ENCODE data around the gene ZNF467.

The ZNF467 gene, protein sequence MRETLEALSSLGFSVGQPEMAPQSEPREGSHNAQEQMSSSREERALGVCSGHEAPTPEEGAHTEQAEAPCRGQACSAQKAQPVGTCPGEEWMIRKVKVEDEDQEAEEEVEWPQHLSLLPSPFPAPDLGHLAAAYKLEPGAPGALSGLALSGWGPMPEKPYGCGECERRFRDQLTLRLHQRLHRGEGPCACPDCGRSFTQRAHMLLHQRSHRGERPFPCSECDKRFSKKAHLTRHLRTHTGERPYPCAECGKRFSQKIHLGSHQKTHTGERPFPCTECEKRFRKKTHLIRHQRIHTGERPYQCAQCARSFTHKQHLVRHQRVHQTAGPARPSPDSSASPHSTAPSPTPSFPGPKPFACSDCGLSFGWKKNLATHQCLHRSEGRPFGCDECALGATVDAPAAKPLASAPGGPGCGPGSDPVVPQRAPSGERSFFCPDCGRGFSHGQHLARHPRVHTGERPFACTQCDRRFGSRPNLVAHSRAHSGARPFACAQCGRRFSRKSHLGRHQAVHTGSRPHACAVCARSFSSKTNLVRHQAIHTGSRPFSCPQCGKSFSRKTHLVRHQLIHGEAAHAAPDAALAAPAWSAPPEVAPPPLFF

DNA sequence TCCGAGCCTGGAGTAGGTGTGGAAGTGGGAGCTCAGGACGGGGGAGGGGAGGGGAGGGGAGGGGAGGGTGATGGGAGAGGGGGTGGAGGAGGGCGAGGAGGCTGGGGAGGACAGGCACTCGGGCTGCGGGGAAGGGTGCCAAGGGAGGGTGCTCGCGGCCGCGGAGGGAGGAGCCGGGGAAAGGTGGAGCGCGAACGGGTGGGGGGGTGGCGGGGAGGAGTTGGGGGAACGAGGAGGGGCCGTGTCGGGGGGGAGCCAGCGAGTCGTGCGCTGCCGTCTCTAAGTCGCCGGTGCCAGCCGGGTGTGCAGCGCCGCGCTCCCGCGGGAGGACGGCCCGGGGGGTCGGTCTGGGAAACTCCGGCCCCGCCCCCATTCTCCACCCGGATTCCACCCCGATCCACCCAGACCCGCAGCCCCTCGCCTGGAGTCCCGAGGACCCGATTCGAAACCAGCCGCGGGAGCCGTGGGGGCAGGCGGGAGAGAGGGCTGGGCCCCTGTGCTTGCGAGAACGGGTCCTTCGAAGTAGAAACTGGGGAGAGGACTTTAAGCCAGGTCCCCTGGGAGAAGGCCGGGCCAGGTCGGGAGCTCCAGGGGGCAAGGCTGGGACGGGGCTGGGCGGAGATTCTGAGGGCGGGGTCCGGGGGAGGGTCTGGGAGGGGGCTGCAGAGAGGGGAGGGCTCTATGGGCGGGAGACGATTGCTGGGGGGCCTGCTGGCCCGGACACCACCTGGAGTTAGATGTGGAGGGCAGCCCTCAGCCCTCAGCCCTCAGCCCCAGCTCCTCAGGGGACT lies at the start of gene ZNF467:
ZNF467 (minus strand) TSS at position 143 of the 791 bp plus-strand sequence. CDS start 2,556 bp downstream, outside the sequence.
- DNase-seq (ENCODE audit: low read depth), result no peak

DNA sequence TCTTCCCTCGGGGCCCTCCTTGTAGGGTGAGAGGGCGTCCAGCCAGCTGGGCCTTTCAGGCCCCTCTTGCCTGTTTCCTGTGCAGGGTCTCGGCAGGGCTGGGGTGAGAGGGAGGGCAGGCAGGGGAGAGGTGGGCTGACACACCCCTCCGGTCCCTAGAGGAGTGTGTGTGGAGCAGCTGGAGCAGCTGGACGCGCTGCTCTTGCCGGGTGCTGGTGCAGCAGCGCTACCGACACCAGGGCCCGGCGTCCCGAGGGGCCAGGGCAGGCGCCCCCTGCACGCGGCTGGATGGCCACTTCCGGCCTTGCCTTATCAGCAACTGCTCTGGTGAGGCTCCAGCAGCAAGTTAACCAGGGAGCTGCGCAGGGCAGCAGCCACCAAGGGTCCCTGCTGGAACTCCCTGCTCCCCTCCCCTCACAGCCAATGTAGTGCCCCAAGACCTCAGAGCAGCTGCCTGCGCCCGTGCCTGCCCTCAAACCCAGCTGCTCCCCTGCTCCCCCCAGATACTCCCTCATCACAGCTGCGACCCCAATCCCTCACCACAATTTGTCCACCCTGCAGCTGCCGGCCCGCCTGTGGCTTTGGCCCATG lies 49.1 kb upstream of the ZNF467 start:
- DNase-seq (ENCODE audit: low read depth), result no peak

DNA sequence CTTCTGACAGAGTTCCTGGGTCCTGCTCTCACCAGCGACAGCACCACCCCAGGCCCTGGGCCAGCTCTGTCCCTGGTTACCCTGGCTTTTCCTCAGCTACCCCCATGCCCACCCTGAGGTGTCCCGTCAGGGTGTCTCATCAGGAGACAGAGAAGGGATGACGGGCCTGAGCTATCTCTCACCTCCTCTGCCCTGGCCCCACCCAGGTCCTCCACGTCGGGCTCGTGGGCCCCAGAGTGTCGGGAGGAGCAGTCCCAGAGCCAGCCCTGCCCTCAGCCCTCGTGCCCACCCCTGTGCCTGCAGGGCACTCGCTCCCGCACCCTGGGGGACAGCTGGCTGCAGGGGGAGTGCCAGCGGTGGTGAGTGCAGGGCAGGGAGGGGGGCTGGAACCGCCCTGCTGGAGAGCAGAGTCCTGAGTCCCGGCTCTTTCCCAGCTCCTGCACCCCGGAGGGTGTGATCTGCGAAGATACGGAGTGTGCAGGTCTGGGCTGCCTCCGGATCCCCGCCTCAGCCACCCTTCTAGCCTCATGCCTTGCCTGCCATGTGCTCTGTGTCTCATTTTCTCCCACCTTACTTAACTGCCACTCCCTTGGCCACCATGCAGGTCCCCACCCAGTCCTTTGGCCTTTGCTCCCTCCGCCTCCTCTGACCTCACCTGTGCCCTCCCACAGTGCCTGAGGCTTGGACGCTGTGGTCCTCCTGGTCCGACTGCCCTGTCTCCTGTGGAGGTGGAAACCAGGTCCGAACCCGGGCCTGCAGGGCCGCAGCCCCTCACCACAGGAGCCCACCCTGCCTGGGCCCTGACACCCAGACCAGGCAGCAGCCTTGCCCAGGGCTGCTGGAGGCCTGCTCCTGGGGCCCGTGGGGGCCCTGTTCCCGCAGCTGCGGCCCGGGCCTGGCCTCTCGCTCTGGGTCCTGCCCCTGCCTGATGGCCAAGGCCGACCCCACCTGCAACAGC lies 48.1 kb upstream of the ZNF467 start:
- DNase-seq (ENCODE audit: low read depth), result no peak

DNA sequence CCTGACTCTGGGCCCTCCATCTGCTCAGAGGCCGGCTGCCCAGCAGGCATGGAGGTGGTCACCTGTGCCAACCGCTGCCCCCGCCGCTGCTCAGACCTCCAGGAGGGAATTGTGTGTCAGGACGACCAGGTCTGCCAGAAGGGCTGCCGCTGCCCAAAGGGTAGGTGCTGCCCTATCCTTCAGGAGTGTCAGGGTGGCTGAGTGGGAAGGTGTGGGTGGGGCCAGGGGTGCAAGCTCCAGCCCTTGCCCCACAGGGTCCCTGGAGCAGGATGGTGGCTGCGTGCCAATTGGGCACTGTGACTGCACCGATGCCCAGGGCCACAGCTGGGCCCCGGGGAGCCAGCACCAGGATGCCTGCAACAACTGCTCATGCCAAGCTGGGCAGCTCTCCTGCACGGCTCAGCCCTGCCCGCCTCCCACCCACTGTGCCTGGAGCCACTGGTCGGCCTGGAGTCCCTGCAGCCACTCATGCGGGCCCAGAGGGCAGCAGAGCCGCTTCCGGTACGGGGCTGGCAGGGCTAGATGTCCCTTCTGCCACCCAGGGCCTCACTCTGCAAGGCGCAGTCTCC lies 47.3 kb upstream of the ZNF467 start:
- DNase-seq (ENCODE audit: low read depth), result no peak

DNA sequence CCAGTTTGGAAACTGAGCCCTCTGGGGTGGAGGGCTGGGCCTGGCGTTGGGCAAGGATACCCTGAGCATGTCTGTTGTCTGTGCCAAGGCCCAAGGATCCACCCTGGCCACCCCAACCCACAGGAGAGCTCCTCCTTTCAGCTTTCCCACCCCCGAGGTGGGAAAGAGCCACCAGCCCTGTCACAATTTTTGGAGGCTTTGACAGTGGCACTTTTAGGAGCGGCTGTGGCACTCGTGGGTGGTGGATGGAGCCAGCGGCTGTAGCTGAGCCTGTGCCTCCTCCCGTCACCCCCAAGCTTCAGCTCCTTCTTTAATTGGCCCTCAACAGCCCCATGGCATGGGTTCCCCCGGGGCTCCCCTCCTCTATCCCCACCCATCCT lies 46.6 kb upstream of the ZNF467 start:
- no peak for DNase-seq (ENCODE audit: low read depth)

DNA sequence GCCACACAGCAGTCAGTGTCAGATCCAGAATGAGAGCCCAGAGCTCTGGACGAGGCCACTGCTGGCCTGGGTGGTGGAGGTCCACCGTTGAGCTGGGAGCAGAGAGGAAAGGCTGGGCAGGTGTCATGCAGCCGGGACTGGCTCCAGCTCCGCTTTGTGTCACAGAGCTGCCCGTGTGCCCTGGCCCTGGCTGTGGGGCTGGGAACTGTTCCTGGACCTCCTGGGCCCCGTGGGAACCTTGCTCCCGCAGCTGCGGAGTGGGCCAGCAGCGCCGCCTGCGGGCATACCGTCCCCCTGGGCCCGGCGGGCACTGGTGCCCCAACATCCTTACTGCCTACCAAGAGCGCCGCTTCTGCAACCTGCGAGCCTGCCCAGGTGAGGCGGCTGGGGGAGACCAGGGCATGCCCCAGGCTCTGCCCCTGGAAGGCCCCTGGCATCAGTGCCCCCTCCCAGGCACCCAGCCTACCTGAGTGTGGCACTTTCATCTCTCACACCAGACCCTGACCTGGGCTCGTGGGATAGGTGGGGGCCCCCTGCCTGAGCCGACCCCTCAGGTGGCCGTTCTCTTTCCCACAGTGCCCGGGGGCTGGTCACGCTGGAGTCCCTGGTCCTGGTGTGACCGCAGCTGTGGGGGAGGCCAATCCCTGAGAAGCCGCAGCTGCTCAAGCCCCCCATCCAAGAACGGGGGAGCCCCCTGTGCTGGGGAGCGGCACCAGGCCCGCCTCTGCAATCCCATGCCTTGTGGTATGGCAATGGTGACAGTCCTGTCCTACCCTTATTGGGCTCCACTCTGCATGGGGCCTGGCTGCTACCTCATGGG lies 46.0 kb upstream of the ZNF467 start:
- no peak for DNase-seq (ENCODE audit: low read depth)

DNA sequence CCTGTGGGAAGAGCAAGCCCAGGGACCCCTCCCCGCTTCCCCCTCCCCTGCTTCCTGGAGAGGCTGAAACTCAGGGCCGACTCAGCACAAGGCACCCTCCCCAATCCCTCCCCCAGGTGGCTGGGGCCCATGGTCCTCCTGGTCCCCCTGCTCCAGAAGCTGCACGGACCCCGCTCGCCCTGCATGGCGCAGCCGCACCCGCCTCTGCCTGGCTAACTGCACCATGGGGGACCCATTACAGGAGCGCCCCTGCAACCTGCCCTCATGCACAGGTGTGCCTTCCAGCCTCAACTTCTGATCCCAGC lies 45.1 kb upstream of the ZNF467 start:
- no peak for DNase-seq (ENCODE audit: low read depth)

DNA sequence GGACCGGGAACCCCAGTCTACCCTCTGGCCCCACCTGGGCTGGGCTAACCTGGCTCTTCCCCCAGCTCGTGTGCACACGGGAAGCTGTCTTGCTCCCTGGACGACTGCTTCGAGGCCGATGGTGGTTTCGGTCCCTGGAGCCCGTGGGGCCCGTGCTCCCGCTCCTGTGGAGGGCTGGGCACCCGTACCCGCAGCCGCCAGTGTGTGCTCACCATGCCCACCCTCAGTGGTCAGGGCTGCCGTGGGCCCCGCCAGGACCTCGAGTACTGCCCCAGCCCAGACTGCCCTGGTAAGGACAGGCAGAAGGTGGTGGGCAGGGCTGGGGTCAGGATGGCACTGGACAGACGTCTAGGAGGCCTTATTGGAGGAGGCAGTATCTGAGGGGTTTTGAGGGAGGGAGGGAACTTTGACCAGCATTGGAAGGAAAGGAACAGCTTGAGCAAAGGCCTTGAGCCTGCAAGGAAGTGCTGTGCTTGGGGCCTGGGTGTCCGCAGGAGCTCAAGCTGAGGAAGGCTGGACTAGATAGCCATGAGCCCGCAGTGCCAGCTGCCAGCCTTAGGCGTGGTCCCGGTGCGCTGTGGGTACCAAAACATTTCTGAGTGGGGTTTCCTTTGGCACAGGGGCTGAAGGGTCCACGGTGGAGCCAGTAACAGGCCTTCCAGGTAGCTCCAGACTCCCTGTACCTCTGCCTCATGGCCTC lies 44.6 kb upstream of the ZNF467 start:
- DNase-seq (ENCODE audit: low read depth), result no peak

DNA sequence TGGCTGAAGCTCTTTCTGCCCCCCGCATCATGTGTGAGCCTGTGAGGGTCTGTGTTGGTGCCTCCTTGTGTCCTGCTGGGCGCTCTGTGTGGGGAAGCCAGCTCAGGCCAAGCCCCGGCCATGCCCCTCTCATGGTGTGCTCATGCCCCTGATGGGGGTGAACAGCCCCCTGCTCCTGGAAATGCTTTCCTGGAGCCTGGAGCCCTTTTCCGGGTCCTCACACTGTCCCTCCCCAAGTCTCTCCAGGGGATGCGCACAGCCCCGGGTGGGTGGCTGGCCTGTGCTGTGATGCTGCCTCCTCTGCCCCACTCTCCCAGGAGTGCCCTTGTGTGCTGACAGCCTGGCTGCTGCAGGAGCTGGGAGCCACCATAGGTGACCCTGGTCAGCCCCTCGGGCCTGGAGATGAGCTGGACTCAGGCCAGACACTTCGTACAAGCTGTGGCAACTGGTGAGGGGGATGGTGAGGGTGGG lies 43.9 kb upstream of the ZNF467 start:
- no peak for DNase-seq (ENCODE audit: low read depth)

DNA sequence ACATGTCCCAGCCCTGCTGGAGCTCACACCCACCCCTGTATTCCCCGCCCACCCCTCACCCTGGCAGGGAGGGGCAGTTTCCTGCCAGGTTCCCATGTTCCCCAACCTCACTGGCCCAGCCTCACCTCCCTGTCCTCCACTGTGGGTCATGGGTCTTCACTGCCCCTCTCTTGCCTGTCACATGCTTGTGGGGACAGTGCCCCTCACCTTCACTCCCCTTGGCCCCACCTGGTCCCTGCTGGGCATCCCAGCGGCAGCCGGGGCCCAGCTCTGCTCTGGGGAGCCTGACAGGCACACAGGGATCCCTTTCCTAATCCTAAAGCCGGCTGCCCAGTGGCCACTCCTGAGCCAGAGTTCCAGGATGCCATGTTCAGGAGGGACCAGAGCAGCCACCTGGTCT lies 43.4 kb upstream of the ZNF467 start:
- no peak for DNase-seq (ENCODE audit: low read depth)

DNA sequence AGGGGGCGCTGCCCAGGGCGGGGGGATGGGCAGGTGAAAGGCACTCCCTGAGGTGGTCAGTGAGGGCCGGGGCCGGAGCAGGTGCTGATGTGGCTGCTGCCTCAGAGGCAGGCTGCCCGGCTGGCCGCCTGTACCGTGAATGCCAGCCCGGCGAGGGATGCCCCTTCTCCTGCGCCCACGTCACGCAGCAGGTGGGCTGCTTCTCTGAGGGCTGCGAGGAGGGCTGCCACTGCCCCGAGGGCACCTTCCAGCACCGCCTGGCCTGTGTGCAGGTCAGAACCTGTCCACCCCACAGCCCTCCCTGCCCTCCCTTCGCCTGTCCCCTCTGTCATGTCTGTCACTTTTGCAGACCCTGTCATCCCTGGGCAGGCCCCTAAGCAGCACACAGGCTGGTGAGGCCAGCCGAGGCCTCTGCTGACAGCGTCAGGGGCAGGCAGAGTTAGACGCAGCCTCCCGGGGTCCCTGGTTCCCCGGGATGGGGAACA lies 42.9 kb upstream of the ZNF467 start:
- no peak for DNase-seq (ENCODE audit: low read depth)

DNA sequence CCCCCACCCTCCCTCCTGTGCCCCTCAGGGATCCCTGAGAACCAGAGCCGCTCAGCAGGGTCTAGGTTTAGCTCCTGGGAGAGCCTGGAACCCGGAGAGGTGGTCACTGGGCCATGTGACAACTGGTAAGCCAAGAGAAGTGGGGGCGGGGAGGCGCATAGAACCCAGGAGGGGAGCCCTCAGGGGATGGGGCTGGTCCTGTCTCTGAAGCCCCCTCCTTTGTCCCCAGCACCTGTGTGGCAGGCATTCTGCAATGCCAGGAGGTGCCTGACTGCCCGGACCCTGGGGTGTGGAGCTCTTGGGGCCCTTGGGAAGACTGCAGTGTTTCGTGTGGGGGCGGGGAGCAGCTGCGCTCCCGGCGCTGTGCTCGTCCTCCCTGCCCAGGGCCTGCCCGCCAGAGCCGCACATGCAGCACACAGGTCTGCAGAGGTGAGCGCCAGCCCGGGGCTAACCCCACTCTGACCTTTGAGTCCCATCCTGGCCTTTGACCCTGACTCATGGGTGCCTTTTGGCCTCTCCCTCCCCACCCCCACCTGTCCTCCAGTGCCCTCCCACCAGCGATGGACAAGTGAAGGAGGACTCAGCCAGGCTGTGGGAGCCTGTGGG lies 42.4 kb upstream of the ZNF467 start:
- no peak for DNase-seq (ENCODE audit: low read depth)

DNA sequence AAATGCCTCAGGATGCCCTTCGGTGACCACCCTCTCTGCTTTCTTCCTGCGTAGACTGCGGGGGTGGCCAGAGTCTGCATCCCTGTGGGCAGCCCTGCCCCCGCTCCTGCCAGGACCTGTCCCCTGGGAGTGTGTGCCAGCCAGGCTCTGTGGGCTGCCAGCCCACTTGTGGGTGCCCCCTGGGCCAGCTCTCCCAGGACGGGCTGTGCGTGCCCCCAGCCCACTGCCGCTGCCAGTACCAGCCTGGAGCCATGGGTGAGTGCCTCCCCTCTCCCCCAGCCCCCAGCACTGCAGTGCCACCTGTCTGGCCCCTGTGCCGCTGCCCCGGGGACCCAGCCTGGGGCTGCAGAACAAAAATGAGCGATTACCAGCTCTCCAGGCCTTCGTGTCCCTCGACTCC lies 41.7 kb upstream of the ZNF467 start:
- no peak for DNase-seq (ENCODE audit: low read depth)

DNA sequence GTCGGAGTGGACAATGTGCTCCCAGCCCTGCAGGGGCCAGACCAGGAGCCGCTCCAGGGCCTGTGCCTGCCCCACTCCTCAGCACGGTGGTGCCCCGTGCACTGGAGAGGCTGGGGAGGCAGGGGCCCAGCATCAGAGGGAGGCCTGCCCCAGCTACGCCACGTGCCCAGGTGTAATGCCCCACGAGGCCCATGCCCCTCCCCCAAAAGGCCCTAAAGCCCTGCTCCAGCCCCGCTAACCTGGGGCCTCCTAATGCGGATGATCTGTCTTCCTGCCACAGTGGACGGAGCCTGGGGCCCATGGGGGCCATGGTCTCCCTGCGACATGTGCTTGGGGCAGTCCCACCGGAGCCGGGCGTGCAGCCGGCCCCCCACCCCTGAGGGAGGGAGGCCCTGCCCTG lies 41.1 kb upstream of the ZNF467 start:
- DNase-seq (ENCODE audit: low read depth), result no peak

DNA sequence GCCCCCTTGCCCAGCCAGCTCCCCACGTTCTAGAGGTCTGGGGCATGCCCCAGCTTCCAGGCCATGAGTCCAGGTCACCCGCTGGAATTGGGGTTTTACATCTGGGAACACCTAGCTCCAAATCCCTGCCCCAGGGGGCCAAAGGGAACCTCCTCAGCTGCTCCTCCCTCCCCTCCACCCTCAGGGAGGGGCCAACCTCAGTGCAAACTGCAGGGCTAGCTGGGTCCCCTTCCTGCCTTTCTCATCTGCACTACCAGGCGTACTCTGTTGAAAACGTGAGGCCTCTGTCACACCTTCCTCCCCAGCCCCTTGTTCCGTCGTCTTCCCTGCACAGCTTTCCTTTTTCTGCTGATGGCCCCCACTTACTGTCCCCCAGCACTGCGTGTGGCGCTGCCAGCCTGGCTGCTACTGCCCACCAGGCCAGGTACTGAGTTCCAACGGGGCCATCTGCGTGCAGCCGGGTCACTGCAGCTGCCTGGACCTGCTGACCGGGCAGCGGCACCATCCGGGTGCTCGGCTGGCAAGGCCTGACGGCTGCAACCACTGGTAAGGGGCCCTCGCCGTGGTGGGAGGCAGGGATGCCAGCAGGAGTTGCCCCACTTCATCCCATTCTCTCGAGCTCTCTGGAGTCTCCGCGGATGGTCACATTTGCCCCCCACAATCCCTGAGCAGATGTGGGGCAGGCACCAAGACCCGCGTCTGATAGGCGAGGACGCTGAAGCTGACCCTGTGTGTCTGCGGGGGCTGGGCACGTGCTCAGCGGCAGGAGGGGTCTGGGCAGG lies 40.1 kb upstream of the ZNF467 start:
- DNase-seq (ENCODE audit: low read depth), result no peak

DNA sequence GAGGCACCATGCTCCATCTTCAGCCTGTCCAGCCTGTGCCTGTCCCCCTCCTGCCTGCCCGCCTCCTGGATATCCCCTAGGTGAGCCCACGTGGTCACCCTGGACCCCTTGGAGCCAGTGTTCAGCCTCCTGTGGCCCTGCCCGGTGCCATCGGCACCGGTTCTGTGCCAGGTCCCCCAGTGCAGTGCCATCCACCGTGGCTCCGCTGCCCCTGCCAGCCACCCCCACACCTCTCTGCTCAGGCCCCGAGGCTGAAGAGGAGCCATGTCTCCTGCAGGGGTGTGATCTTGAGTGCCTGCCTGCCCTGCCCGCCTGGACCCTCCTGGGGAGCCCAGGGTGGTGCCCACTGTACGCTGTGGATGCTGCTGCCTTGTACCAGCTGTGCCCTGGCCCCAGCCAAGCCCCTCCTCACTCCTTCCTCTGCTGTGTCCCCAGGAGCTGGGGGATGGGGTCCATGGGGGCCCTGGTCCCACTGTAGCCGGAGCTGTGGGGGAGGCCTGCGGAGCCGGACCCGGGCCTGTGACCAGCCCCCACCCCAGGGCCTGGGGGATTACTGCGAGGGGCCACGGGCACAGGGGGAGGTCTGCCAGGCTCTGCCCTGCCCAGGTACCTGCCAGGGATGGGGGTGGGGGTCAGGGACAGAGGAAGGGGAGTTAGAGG lies 38.6 kb upstream of the ZNF467 start:
- DNase-seq (ENCODE audit: low read depth), result no peak

DNA sequence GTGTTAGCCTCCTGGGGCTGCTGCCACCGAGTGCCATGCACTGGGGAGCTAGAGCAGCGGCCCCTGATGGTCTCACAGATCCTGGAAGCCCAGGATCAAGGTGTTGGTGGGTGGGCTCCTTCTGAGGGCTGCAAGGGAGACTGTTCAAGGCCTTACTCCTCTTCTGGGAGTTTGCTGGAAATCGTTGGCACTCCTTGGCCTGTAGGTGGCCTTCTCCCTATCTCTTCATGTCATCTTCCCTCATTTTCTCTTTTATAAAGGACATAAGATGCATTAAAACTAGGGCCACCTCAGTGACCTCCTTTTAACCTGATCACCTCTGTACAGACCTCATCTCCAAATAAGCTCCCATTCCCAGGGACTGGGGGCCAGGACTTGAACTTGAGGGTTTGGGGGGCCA lies 37.8 kb upstream of the ZNF467 start:
- no peak for DNase-seq (ENCODE audit: low read depth)

DNA sequence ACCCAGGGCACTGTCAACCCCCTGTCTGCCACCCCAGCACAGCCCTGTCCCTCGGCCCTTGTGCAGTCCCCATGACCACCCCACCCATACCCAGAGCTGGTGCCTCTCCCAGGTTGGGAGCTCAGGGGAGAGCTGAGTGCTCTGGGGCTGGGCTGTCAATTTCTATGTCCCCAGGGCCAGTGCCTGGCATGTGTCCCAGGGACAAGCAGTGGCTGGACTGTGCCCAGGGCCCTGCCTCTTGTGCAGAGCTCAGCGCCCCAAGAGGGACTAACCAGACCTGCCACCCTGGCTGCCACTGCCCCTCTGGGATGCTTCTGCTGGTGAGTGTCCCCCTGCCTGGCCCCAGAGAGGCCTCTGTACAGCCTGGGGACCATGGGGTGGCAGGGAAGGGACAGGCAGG lies 35.8 kb upstream of the ZNF467 start:
- no peak for DNase-seq (ENCODE audit: low read depth)
